IMR-90 (cell line): ENCODE data around the gene RERE. TPM values are rescaled to one million over a fixed set of nuclear protein-coding genes. Genes with fewer than 3 reads are reported as not detected.

ENCODE experiments used
- ATAC-seq: fragments of 200-7000 bp; cut with Tn5 transposase; 2 replicates; pipeline ENCODE4 v1.9.1; 2020; ENCODE audit warnings: low read depth, mild to moderate bottlenecking, moderate library complexity
- BruUV-seq: library from RNA; stranded (reverse); fragments of 400-500 nt; replicated peaks from 2 replicates; lab custom pipeline; 2021; lab: Mats Ljungman, UMichigan
- CTCF ChIA-PET: fragments of 300-600 bp; formaldehyde crosslinking; extraction: SDS; loops from one replicate; lab custom pipeline; 2021; ENCODE audit warnings: antibody characterized with exemption; lab: Yijun Ruan, JAX
- POLR2A ChIA-PET: fragments of 300-600 bp; sonication (Branson Sonifier 250); formaldehyde crosslinking; loops from one replicate; lab custom pipeline; 2022; ENCODE audit warnings: antibody characterized with exemption; ENCODE audit not compliant: unreplicated experiment; lab: Charles Lee
- DNase-seq: peaks from one replicate; pipeline ENCODE4 v3.0.0; 2013
- H2AFZ ChIP-seq: replicated peaks from 2 replicates; pipeline ENCODE3; 2013; ENCODE audit warnings: low read length, mild to moderate bottlenecking; ENCODE audit not compliant: poor library complexity
- H2AK5ac ChIP-seq: 2 replicates; pipeline ENCODE4 v1.6.1; 2013; ENCODE audit warnings: low read depth, low read length, inconsistent platforms
- H2AK9ac ChIP-seq: replicated peaks from 2 replicates; pipeline ENCODE3; 2013; ENCODE audit warnings: mild to moderate bottlenecking, low read depth, low read length, moderate library complexity; ENCODE audit not compliant: poor library complexity
- H2BK120ac ChIP-seq: 2 replicates; pipeline ENCODE4 v1.6.1; 2013; ENCODE audit warnings: low read depth, low read length, inconsistent platforms
- H2BK15ac ChIP-seq: 3 replicates; pipeline ENCODE4 v1.6.1; 2013; ENCODE audit warnings: low read depth, low read length, inconsistent platforms
- H2BK20ac ChIP-seq: 2 replicates; pipeline ENCODE4 v1.6.1; 2013; ENCODE audit warnings: low read depth, mild to moderate bottlenecking, inconsistent platforms, low read length, moderate library complexity
- H2BK5ac ChIP-seq: 2 replicates; pipeline ENCODE4 v1.6.1; 2013; ENCODE audit warnings: mild to moderate bottlenecking, low read depth, low read length, inconsistent platforms; ENCODE audit not compliant: poor library complexity, severe bottlenecking
- H3K14ac ChIP-seq: replicated peaks from 2 replicates; pipeline ENCODE4 v1.6.1; 2013; ENCODE audit warnings: low read depth, low read length, inconsistent platforms
- H3K18ac ChIP-seq: 2 replicates; pipeline ENCODE4 v1.6.1; 2013; ENCODE audit warnings: low read depth, low read length, control low read depth
- H3K23ac ChIP-seq: 2 replicates; pipeline ENCODE4 v1.6.1; 2013; ENCODE audit warnings: low read depth, low read length, inconsistent platforms
- H3K27ac ChIP-seq: 2 replicates; pipeline ENCODE4 v1.5.1; 2013; ENCODE audit warnings: mild to moderate bottlenecking, control low read depth, low read length; ENCODE audit not compliant: insufficient read depth
- H3K27me3 ChIP-seq: 2 replicates; pipeline ENCODE4 v1.6.1; 2013; ENCODE audit warnings: low read length; ENCODE audit not compliant: control insufficient read depth, insufficient read depth
- H3K36me3 ChIP-seq: 2 replicates; pipeline ENCODE4 v1.6.1; 2013; ENCODE audit warnings: low read length, mixed read lengths; ENCODE audit not compliant: control insufficient read depth, insufficient read depth
- H3K4ac ChIP-seq: 2 replicates; pipeline ENCODE4 v1.6.1; 2013; ENCODE audit warnings: low read depth, low read length, inconsistent platforms
- H3K4me1 ChIP-seq: 2 replicates; pipeline ENCODE4 v1.6.1; 2013; ENCODE audit warnings: low read length, mixed read lengths; ENCODE audit not compliant: control insufficient read depth, insufficient read depth
- H3K4me2 ChIP-seq: 2 replicates; pipeline ENCODE4 v1.6.1; 2013; ENCODE audit warnings: low read depth, mild to moderate bottlenecking, control low read depth, low read length, moderate library complexity
- H3K4me3 ChIP-seq: 2 replicates; pipeline ENCODE4 v1.5.1; 2013; ENCODE audit warnings: low read depth, mild to moderate bottlenecking, control low read depth, low read length, moderate library complexity; ENCODE audit not compliant: insufficient read depth
- H3K56ac ChIP-seq: 2 replicates; pipeline ENCODE4 v1.6.1; 2013; ENCODE audit warnings: low read length, inconsistent platforms; ENCODE audit not compliant: insufficient read depth; ENCODE audit errors: extremely low read depth
- H3K79me1 ChIP-seq, 2 experiments: 2 replicates each; pipeline ENCODE4 v1.6.1; 2013; ENCODE audit warnings: low read length in 2 of 2, inconsistent platforms in 1 of 2, low read depth in 1 of 2
- H3K9ac ChIP-seq: 2 replicates; pipeline ENCODE4 v1.6.1; 2013; ENCODE audit warnings: low read depth, low read length, control low read depth
- H3K9me1 ChIP-seq: 2 replicates; pipeline ENCODE4 v1.6.1; 2013; ENCODE audit warnings: low read length, inconsistent platforms; ENCODE audit not compliant: insufficient read depth
- H3K9me3 ChIP-seq: 2 replicates; pipeline ENCODE4 v1.6.1; 2013; ENCODE audit warnings: low read length; ENCODE audit not compliant: control insufficient read depth, insufficient read depth
- H4K20me1 ChIP-seq: 2 replicates; pipeline ENCODE4 v1.6.1; 2013; ENCODE audit warnings: low read length, inconsistent platforms; ENCODE audit not compliant: insufficient read depth
- H4K5ac ChIP-seq: 2 replicates; pipeline ENCODE4 v1.6.1; 2013; ENCODE audit warnings: mild to moderate bottlenecking, low read depth, low read length, control low read depth
- H4K8ac ChIP-seq, 2 experiments: 2 replicates each; pipeline ENCODE4 v1.6.1; 2013; ENCODE audit warnings: low read depth in 2 of 2, low read length in 2 of 2, control low read depth in 1 of 2, inconsistent platforms in 1 of 2
- H4K91ac ChIP-seq: 2 replicates; pipeline ENCODE4 v1.6.1; 2013; ENCODE audit warnings: low read depth, low read length, inconsistent platforms; ENCODE audit not compliant: insufficient read depth
- BHLHE40 ChIP-seq: fragments of 150-350 bp; IDR thresholded peaks from 2 replicates; pipeline ENCODE4 v1.6.1; 2016; ENCODE audit warnings: mild to moderate bottlenecking, low read depth, low read length
- CEBPB ChIP-seq: IDR thresholded peaks from 2 replicates; pipeline ENCODE4 v1.6.1; 2012; ENCODE audit warnings: low read depth, low read length, improper control_type of control experiment
- CHD1 ChIP-seq: IDR thresholded peaks from 2 replicates; pipeline ENCODE4 v1.6.1; 2012; ENCODE audit warnings: low read depth, low read length, improper control_type of control experiment
- MXI1 ChIP-seq: IDR thresholded peaks from 2 replicates; pipeline ENCODE4 v1.6.1; 2012; ENCODE audit warnings: low read depth, mild to moderate bottlenecking, low read length, moderate library complexity, borderline replicate concordance
- NFE2L2 ChIP-seq: fragments of 150-350 bp; IDR thresholded peaks from 2 replicates; pipeline ENCODE4 v1.6.1; 2016; ENCODE audit warnings: low read depth, mild to moderate bottlenecking, low read length
- POLR2A ChIP-seq: IDR thresholded peaks from 2 replicates; pipeline ENCODE4 v1.6.1; 2012; ENCODE audit warnings: mild to moderate bottlenecking, low read depth, low read length
- SMC3 ChIP-seq: fragments of 150-350 bp; IDR thresholded peaks from 2 replicates; pipeline ENCODE4 v1.6.1; 2016; ENCODE audit warnings: low read depth, mild to moderate bottlenecking, antibody characterized with exemption, low read length, moderate library complexity
- WGBS, 2 experiments: methylation state at CpG; one replicate each; pipeline versions ENCODE4 v1.1.5 to v1.1.7; 2013; ENCODE audit warnings: missing lambda C conversion rate in 2 of 2; ENCODE audit not compliant: insufficient read length in 1 of 2; ENCODE audit errors: extremely low coverage in 2 of 2; 5-methylcytosine and 5-hydroxymethylcytosine counted together
- dilution Hi-C: fragments of 300-500 bp; cut with HindIII; formaldehyde crosslinking; loops from one replicate; pipeline ENCODE4 v1.14.3; 2018; ENCODE audit warnings: low sequenced_read_pairs; ENCODE audit not compliant: unreplicated experiment
- in situ Hi-C: fragments of 300-500 bp; cut with MboI; formaldehyde crosslinking; loops from 3 replicates; pipeline ENCODE4 v1.14.3; 2019; ENCODE audit warnings: low sequenced_read_pairs, inconsistent platforms, mixed read lengths
- intact Hi-C: fragments of 100-400 bp; cut with micrococcal nuclease; formaldehyde crosslinking; loops from 2 replicates; pipeline ENCODE4 v1.10.0; 2022
- polyA plus RNA-seq, 3 experiments: library from polyadenylated mRNA; depleted of rRNA; stranded (reverse); fragments of >200 nt; gene quantifications; 2 replicates each; pipeline ENCODE4 v1.2.3, GENCODE V29; 2012; ENCODE audit warnings: low replicate concordance in 1 of 3
- total RNA-seq: library from RNA; depleted of rRNA; stranded (reverse); fragments of >200 nt; gene quantifications from 2 replicates; pipeline ENCODE4 v1.2.3, GENCODE V29; 2012
- TF ChIP-seq, protein P1 (sequence below): fragments of 150-350 bp; IDR thresholded peaks from 2 replicates; pipeline ENCODE4 v1.6.1; 2017; ENCODE audit warnings: mild to moderate bottlenecking, antibody characterized with exemption, low read length, low read depth
- TF ChIP-seq, protein P2 (sequence below): fragments of 150-350 bp; IDR thresholded peaks from 2 replicates; pipeline ENCODE4 v1.6.1; 2016; ENCODE audit warnings: low read depth, mild to moderate bottlenecking, low read length, moderate library complexity, borderline replicate concordance

RERE gene
- total and polyA plus RNA-seq, 2 of the 4 experiments (the other 2 are of a cell fraction) = 11.5 to 25.1 TPM

DNA sequence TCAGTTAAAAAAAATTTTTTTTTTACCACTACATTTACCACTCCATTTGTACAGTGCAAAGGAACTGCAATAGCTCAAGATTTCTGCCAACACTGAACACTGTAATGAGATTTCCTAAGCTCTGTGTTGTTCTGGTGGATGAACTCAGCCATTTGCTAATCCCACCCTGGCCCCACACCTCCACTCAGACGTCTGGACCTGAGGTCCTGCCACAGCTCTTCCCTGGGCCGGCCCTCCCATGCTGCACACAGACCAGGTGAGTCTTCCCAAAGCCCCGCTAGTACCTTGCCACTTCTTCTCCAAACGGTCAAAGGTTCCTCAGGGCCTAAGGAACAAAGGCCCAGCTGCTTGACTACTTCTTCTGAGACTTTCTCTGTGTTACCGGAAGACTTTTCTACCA is 443.1 kb downstream of the RERE start:
- H4K91ac ChIP-seq = peak overlapping the region; percentile 63
- peak overlapping the region; percentile 5 for H2AFZ ChIP-seq
- H2BK15ac ChIP-seq = peak overlapping the region; percentile 51; the same call in 2 of the 3 replicates
- peak overlapping the region; percentile 77 for H3K4ac ChIP-seq
- no peaks in the 10 kb centered on the region for H3K27me3 ChIP-seq
- peaks cover 59% of the 10 kb centered on the region for H3K4me1 ChIP-seq
- H2AK5ac ChIP-seq = peak overlapping the region; percentile 68
- peak overlapping the region; percentile 72 for H2AK9ac ChIP-seq
- H3K9me3 ChIP-seq = no peaks in the 10 kb centered on the region
- peak overlapping the region; percentile 14 to 72 for H4K8ac ChIP-seq
- H2BK20ac ChIP-seq = no peak overlapping the region
- no peak for ATAC-seq
- peaks cover 48% of the 10 kb centered on the region for H3K36me3 ChIP-seq
- H3K27ac ChIP-seq = peak overlapping the region; percentile 79
- H3K4me2 ChIP-seq = peak overlapping the region; percentile 27
- H3K79me1 ChIP-seq = peaks cover 56 to 89% of the 10 kb centered on the region in 2 experiments
- H2BK5ac ChIP-seq = peak overlapping the region; percentile 90
- intact Hi-C loops (loop anchor here (2.0 to 10.0 kb wide), 2 partner anchors 46 to 290 kb away; no protein-coding TSS in a partner anchor), dilution Hi-C loops (no loop called here), in situ Hi-C loops (no loop called here)
- H3K4me3 ChIP-seq = no peak overlapping the region
- peak overlapping the region; percentile 45 for H4K5ac ChIP-seq
- TF ChIP-seq CHD1 = no peak
- no peak; the same call in 1 of the 2 replicates for TF ChIP-seq POLR2A
- no peak for TF ChIP-seq MXI1
- no peak for TF ChIP-seq NFE2L2
- TF ChIP-seq, protein P1, sequence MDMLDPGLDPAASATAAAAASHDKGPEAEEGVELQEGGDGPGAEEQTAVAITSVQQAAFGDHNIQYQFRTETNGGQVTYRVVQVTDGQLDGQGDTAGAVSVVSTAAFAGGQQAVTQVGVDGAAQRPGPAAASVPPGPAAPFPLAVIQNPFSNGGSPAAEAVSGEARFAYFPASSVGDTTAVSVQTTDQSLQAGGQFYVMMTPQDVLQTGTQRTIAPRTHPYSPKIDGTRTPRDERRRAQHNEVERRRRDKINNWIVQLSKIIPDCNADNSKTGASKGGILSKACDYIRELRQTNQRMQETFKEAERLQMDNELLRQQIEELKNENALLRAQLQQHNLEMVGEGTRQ = no peak
- TF ChIP-seq SMC3 = no peak
- no peak for TF ChIP-seq CEBPB
- TF ChIP-seq, protein P2, sequence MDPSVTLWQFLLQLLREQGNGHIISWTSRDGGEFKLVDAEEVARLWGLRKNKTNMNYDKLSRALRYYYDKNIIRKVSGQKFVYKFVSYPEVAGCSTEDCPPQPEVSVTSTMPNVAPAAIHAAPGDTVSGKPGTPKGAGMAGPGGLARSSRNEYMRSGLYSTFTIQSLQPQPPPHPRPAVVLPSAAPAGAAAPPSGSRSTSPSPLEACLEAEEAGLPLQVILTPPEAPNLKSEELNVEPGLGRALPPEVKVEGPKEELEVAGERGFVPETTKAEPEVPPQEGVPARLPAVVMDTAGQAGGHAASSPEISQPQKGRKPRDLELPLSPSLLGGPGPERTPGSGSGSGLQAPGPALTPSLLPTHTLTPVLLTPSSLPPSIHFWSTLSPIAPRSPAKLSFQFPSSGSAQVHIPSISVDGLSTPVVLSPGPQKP = no peak
- no peak for TF ChIP-seq BHLHE40
- no peak for DNase-seq
- peaks cover 73% of the 10 kb centered on the region for H4K20me1 ChIP-seq
- ChIA-PET POLR2A (interaction anchor here (0.6 kb wide), 1 partner anchor 29 kb away, joined by 11 read pairs; no protein-coding TSS in a partner anchor), CTCF (interaction anchor here (1.1 kb wide), 1 partner anchor 35 kb away, joined by 3 read pairs; no protein-coding TSS in a partner anchor)
- peak overlapping the region; percentile 29 for H3K14ac ChIP-seq
- no peak overlapping the region for H3K56ac ChIP-seq
- H3K9ac ChIP-seq = peak overlapping the region; percentile 17
- H2BK120ac ChIP-seq = peak overlapping the region; percentile 67
- no TSS peak for BruUV-seq
- WGBS, 2 experiments = 94% methylated on average over 2 of the region's 5 CpGs; no CpG with 5 or more reads in 1 of the 2 experiments
- peak overlapping the region; percentile 44 for H3K18ac ChIP-seq
- H3K23ac ChIP-seq = peak overlapping the region; percentile 73; the same call in 1 of the 2 replicates
- peaks cover 42% of the 10 kb centered on the region for H3K9me1 ChIP-seq
